Stimulated activated CD4-positive, alpha-beta T cell treated with anti-CD3 and anti-CD28 coated beads, Interleukin-15, amount 100 ng/mL, for 1 hour (primary cell): ENCODE measurements around the gene MTA3.

ENCODE experiments used
- DNase-seq, 2 donors: peaks; one replicate each; pipeline ENCODE4 v3.0.0-alpha.2; 2020; ENCODE audit warnings: low read depth in 1 of 2, low spot score in 1 of 2

Gene MTA3

GRCh38 chr2:42659609-42660008 lies 91.2 kb downstream of the MTA3 start:
- no peak for DNase-seq

GRCh38 chr2:42663106-42663780 lies 94.8 kb downstream of the MTA3 start:
- peak; percentile 24 for DNase-seq

- DNase-seq, result no peak
Measured at GRCh38 chr2:42663828-42664227, 95.4 kb downstream of the MTA3 start.

GRCh38 chr2:42673989-42674579 lies 105.7 kb downstream of the MTA3 start:
- no peak for DNase-seq

GRCh38 chr2:42675815-42676214 lies 107.4 kb downstream of the MTA3 start:
- DNase-seq, result no peak

- DNase-seq, result no peak
Measured at GRCh38 chr2:42685303-42685702, 116.9 kb downstream of the MTA3 start.

GRCh38 chr2:42693013-42693615 lies 124.7 kb downstream of the MTA3 start:
- no peak for DNase-seq

- DNase-seq, result no peak
Measured at GRCh38 chr2:42693688-42694479, 125.5 kb downstream of the MTA3 start.

GRCh38 chr2:42696987-42697386 lies 128.6 kb downstream of the MTA3 start:
- DNase-seq, result no peak

- no peak for DNase-seq
Measured at GRCh38 chr2:42698940-42699339, 130.5 kb downstream of the MTA3 start.

- no peak for DNase-seq
Measured at GRCh38 chr2:42706836-42707235, 138.4 kb downstream of the MTA3 start.

- DNase-seq, result no peak
Measured at GRCh38 chr2:42708179-42708578, 139.7 kb downstream of the MTA3 start.

- no peak for DNase-seq
Measured at GRCh38 chr2:42711896-42712295, 143.5 kb downstream of the MTA3 start.

GRCh38 chr2:42712934-42713333 lies 144.5 kb downstream of the MTA3 start:
- DNase-seq, result no peak

- no peak for DNase-seq
Measured at GRCh38 chr2:42713920-42714319, 145.5 kb downstream of the MTA3 start.

- no peak for DNase-seq
Measured at GRCh38 chr2:42714686-42715085, 146.3 kb downstream of the MTA3 start.

GRCh38 chr2:42721898-42722297 lies 153.5 kb downstream of the MTA3 start:
- DNase-seq, result no peak

- DNase-seq, result no peak
Measured at GRCh38 chr2:42722320-42723190, 154.1 kb downstream of the MTA3 start.

- no peak for DNase-seq
Measured at GRCh38 chr2:42723465-42723864, 155.0 kb downstream of the MTA3 start.

- DNase-seq, result no peak
Measured at GRCh38 chr2:42724886-42725285, 156.5 kb downstream of the MTA3 start.

- no peak for DNase-seq
Measured at GRCh38 chr2:42725657-42726056, 157.2 kb downstream of the MTA3 start.
